Esophagus muscularis mucosa (tissue), 4 donors: Measurements from ENCODE around the gene CEL. TPM values are rescaled to one million over a fixed set of nuclear protein-coding genes. Genes with fewer than 3 reads are reported as not detected.
A peak's percentile ranks its signal among the peaks of the same experiment; 100 is the strongest.

Experiments used
- DNase-seq: peaks from one replicate; pipeline ENCODE4 v3.0.0-alpha.2; 2017; ENCODE audit errors: extremely low spot score
- H3K27ac ChIP-seq, 4 donors: fragments of 200-600 bp; sonication (generic); replicated peaks in 1 of 4; 1 replicate in 3 of 4; 2 replicates in 1 of 4; pipeline ENCODE4 v1.5.1; 2016 to 2019; ENCODE audit warnings: mild to moderate bottlenecking in 1 of 4
- H3K27me3 ChIP-seq, 4 donors: fragments of 200-600 bp; sonication (generic); one replicate each; pipeline versions ENCODE4 v1.5.1 to v1.6.0; 2016 to 2019
- H3K36me3 ChIP-seq, 4 donors: fragments of 200-600 bp; sonication (generic); one replicate each; pipeline ENCODE4 v1.5.1; 2016 to 2019
- H3K4me1 ChIP-seq, 4 donors: fragments of 200-600 bp; sonication (generic); one replicate each; pipeline ENCODE4 v1.5.1; 2016 to 2019
- H3K4me3 ChIP-seq, 4 donors: fragments of 200-600 bp; sonication (generic); 1 replicate in 2 of 4; 2 replicates in 2 of 4; pipeline ENCODE4 v1.5.1; 2016 to 2019; ENCODE audit warnings: mild to moderate bottlenecking in 4 of 4, moderate library complexity in 1 of 4
- H3K9me3 ChIP-seq, 4 donors: fragments of 200-600 bp; sonication (generic); 1 replicate in 3 of 4; 2 replicates in 1 of 4; pipeline ENCODE4 v1.5.1; 2016 to 2019
- EP300 ChIP-seq: sonication (generic); formaldehyde crosslinking; IDR thresholded peaks from one replicate; pipeline ENCODE4 v1.6.1; 2017; ENCODE audit warnings: antibody characterized with exemption
- POLR2A ChIP-seq: fragments of 450-650 bp; IDR thresholded peaks from one replicate; pipeline ENCODE4 v1.6.1; 2017; ENCODE audit warnings: antibody characterized with exemption, moderate library complexity, mild to moderate bottlenecking, low read depth
- POLR2AphosphoS5 ChIP-seq, 2 donors: sonication (generic); formaldehyde crosslinking; IDR thresholded peaks; one replicate each; pipeline ENCODE4 v1.6.1; 2017; ENCODE audit warnings: antibody characterized with exemption in 2 of 2
- WGBS: methylation state at CpG from one replicate; pipeline ENCODE4 v1.1.5; 2018; 5-methylcytosine and 5-hydroxymethylcytosine counted together
- intact Hi-C: fragments of 100-400 bp; cut with DNase I; formaldehyde crosslinking; loops from one replicate; pipeline ENCODE4 v1.15.1; 2023
- small RNA-seq, 3 donors: library from RNA; depleted of rRNA; stranded (forward); fragments of <200 nt; gene quantifications; one replicate each; pipeline ENCODE3, GENCODE V24; 2016
- total RNA-seq, 4 donors: library from RNA; depleted of rRNA; stranded (reverse); fragments of >200 nt; gene quantifications; one replicate each; pipeline versions ENCODE4 v1.1.0 to v1.2.1, GENCODE V29; 2016
- TF ChIP-seq, protein P1 (sequence below), 3 experiments: fragments of 200-600 bp in 2 of 3; fragments of 450-650 bp in 1 of 3; sonication (generic) in 2 of 3; IDR thresholded peaks; one replicate each; pipeline ENCODE4 v1.5.1; 2017 to 2019; ENCODE audit warnings: antibody characterized with exemption in 3 of 3, mild to moderate bottlenecking in 2 of 3, moderate library complexity in 1 of 3

The CEL gene
- total RNA-seq, 4 donors from 2014 or later, result 0.17 to 0.42 (median 0.21) TPM

DNA sequence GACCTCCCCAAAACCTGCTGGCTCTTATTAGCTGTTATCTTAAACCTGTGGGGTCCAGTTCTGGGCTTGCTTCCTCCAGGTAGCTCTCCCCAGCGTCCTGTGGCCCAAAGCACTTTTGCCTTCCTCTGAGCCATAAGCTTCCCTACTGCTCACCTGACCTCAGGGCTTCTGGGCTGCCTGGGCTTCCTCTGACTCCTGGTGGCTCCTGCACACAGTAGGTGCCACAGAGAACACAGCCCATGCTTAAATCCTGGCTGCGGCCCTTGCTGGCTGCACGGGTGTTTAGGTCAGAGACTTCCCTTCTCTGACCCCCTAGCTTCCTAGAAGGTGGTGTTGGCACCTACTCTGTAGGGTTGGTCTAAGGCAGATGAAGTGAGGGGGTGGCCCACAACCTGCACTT is 56.8 kb downstream of the CEL start:
- H3K27ac ChIP-seq, result peak overlapping the region; percentile 88 to 93 (median 90)
- no peak for DNase-seq

DNA sequence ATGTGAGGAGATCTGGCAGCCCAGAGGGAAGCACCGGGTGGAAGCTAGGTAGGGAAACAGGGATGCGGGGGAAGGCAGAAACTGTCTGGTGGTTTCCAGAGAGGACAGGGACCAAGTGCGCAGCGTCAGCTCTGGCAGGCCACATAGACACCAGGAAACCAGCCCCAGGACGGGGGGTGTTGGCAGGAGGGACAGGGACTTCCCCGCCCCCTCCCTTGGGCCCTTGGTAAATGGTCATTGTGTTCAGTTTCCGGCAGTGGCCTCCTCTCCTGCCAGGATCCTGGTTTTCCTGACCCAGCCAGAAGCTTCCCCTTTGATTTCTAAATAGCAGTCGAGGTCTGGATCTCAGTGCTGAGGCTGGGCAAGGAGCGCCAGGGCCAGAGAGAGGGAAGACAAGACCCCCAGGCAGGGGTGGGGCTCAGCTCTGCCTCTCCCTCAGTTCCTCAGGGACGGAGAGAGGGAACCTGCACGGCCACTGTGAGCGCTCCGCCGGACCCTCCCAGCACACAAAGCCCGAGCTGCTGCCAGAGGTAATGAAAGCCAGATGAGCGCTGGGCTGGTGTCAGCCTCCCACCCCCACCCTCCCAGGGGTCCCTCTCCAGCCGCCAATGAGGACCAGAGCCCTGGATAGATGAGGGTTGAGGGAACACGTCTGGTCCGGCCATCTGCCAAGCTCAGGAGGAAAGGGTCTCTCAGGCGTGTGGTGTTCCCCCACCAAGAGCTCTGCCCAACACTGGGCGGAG is 57.5 kb downstream of the CEL start:
- Histone ChIP-seq H3K27me3 (no peaks in the 10 kb centered on the region), H3K4me1 (peaks cover 88 to 89% (median 89%) of the 10 kb centered on the region in 4 donors), H3K36me3 (no peaks in the 10 kb centered on the region), H3K9me3 (no peaks in the 10 kb centered on the region), H3K27ac (peak overlapping the region; percentile 88 to 93 (median 90)), H3K4me3 (peak overlapping the region; percentile 73 to 88 (median 80))
- intact Hi-C loops, result no loop called here
- TF ChIP-seq, protein P1, sequence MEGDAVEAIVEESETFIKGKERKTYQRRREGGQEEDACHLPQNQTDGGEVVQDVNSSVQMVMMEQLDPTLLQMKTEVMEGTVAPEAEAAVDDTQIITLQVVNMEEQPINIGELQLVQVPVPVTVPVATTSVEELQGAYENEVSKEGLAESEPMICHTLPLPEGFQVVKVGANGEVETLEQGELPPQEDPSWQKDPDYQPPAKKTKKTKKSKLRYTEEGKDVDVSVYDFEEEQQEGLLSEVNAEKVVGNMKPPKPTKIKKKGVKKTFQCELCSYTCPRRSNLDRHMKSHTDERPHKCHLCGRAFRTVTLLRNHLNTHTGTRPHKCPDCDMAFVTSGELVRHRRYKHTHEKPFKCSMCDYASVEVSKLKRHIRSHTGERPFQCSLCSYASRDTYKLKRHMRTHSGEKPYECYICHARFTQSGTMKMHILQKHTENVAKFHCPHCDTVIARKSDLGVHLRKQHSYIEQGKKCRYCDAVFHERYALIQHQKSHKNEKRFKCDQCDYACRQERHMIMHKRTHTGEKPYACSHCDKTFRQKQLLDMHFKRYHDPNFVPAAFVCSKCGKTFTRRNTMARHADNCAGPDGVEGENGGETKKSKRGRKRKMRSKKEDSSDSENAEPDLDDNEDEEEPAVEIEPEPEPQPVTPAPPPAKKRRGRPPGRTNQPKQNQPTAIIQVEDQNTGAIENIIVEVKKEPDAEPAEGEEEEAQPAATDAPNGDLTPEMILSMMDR (IDR thresholded peaks at IDR 0.05), result no peak
- peak; percentile 5 to 24 for TF ChIP-seq POLR2AphosphoS5 (IDR thresholded peaks at IDR 0.05)
- no peak for TF ChIP-seq POLR2A
- no peak for TF ChIP-seq EP300
- no peak for DNase-seq
- WGBS, result 46% methylated on average over 6 of the region's 21 CpGs

More for the DNA sequence above, 56.8 kb downstream of the CEL start:
- H3K9me3 ChIP-seq, result no peaks in the 10 kb centered on the region
- TF ChIP-seq POLR2A (no peak), EP300 (no peak), POLR2AphosphoS5 (IDR thresholded peaks at IDR 0.05) (no peak)
- TF ChIP-seq, protein P1 (IDR thresholded peaks at IDR 0.05), result no peak
- intact Hi-C loops, result no loop called here
- peak overlapping the region; percentile 73 to 88 (median 80) for H3K4me3 ChIP-seq
- H3K4me1 ChIP-seq, result peaks cover 95 to 96% (median 95%) of the 10 kb centered on the region in 4 donors
- no peaks in the 10 kb centered on the region for H3K36me3 ChIP-seq
- H3K27me3 ChIP-seq, result no peaks in the 10 kb centered on the region
- WGBS, result 75% methylated on average over 3 of the region's 3 CpGs

DNA sequence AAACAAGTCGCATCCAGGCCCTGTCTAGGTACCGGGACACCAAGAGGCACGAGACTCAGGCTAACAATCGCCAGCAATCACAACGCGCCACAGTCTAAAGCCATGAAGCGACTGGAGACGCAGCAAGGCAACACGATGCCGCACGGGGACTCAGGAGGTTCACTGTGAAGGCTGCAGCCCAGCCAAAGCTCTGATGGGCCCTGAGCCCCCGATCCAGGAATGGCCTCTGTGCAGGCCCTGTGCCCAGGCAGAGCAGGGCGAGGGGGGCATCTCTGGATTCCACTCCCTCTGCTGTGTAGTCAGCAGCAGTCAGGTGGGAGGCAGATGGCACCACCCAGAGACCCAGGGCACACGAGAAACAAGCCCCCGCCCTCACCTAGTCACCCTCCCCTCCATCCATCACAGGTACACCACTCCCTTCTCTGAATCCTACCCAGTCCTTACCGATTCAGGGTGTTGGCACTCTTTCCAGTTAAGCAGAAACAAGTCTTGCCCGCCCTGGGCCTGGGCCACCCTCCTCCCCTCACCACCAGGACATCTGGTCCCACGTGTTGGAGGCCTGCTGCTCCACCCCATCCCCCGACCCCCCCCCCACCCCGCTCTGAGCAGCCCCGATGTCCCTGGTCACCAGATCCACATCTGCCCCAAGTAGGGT is 58.2 kb downstream of the CEL start:
- WGBS, result 12% methylated on average over 5 of the region's 21 CpGs
- peaks cover 81 to 88% (median 84%) of the 10 kb centered on the region in 4 donors for H3K4me1 ChIP-seq
- no peak for DNase-seq
- H3K27ac ChIP-seq, result peak overlapping the region; percentile 88 to 93 (median 90)
- H3K4me3 ChIP-seq, result peak overlapping the region; percentile 73 to 88 (median 80)
- H3K36me3 ChIP-seq, result no peaks in the 10 kb centered on the region
- no peaks in the 10 kb centered on the region for H3K9me3 ChIP-seq
- intact Hi-C loops, result no loop called here
- no peak for TF ChIP-seq POLR2AphosphoS5 (IDR thresholded peaks at IDR 0.05)
- TF ChIP-seq, protein P1 (IDR thresholded peaks at IDR 0.05), result no peak
- TF ChIP-seq POLR2A, result no peak
- TF ChIP-seq EP300, result no peak
- no peaks in the 10 kb centered on the region for H3K27me3 ChIP-seq

DNA sequence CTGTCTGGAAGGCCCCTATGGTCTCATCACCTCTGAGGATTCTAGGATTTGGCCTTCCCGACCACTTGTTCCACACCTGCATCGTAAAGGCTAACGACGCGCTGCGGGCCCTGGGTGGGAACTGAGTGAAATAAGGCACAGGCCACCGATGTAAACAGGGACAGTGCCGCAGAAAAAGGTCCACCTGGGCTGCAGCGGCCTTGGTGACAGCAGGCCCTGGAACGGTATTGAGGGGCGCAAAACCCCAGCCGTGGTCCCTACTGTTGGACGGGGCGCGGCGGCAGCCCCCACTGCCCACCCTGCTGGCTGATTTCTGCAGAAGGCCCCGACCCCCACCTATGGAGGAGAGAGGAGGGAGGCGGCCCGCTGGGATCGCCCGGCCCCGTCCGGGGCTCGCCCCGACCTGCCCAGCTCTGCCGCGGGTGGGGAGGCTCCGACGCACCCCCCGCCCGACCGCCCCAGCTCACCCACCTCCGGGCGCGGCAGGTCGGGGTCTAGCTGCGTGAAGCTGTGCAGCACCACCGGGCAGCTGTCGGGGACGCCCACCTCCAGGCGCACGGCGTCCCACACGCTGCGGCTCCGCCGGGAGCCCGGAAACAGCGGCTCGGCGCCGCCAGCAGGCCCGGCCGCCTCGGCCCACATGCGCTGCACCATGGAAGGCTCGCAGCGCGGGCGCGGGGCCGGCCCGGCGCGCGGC is 58.9 kb downstream of the CEL start:
- Histone ChIP-seq H3K9me3 (no peaks in the 10 kb centered on the region), H3K27ac (peak overlapping the region; percentile 88 to 93 (median 90)), H3K27me3 (no peaks in the 10 kb centered on the region), H3K4me3 (peak overlapping the region; percentile 73 to 88 (median 80)), H3K36me3 (no peaks in the 10 kb centered on the region), H3K4me1 (peaks cover 77 to 88% (median 81%) of the 10 kb centered on the region in 4 donors)
- TF ChIP-seq, protein P1 (IDR thresholded peaks at IDR 0.05), result no peak
- TF ChIP-seq POLR2AphosphoS5 (IDR thresholded peaks at IDR 0.05) (no peak), POLR2A (no peak), EP300 (no peak)
- no peak for DNase-seq
- intact Hi-C loops, result no loop called here
- WGBS, result 0% methylated on average over 7 of the region's 66 CpGs

Small RNA genes within 50 kb of the gene (small RNA-seq; reads per million reads assigned to genes)
- 0 reads per million in 3 donors for gene MIR6877

Other genes with a start within 250 kb of the CEL start
- gene AK8, start 183.7 kb upstream of the CEL start, total RNA-seq, result 1 to 10 TPM in 2 of 4 donors, under 1 TPM in 2; 0.39 to 1.5 (median 0.90) TPM
- 10 to 100 TPM in 1 of 4 donors, 1 to 10 TPM in 3; 3.3 to 10.1 (median 5.5) TPM for gene SPACA9, start 183.1 kb upstream of the CEL start, total RNA-seq
- 10 to 100 TPM; 25.0 to 36.9 (median 30.6) TPM for gene TSC1, start 117.4 kb upstream of the CEL start, total RNA-seq
- under 1 TPM in 1 of 4 donors, not detected in 3; 0.17 TPM for gene GFI1B, start 83.3 kb upstream of the CEL start, total RNA-seq
- gene GTF3C5, start 31.0 kb upstream of the CEL start, total RNA-seq, result 10 to 100 TPM; 38.9 to 58.1 (median 42.4) TPM
- gene RALGDS, start 59.3 kb downstream of the CEL start, total RNA-seq, result 10 to 100 TPM; 48.6 to 67.4 (median 54.8) TPM
- 10 to 100 TPM; 15.9 to 19.1 (median 17.5) TPM for gene GBGT1, start 101.9 kb downstream of the CEL start, total RNA-seq
- not detected for gene OBP2B, start 147.3 kb downstream of the CEL start, total RNA-seq
- 1 to 10 TPM in 2 of 4 donors, under 1 TPM in 2; 0.33 to 3.8 (median 1.2) TPM for gene ABO, start 213.2 kb downstream of the CEL start, total RNA-seq